Adipose tissue (tissue), 3 donors: Measurements from ENCODE around the gene NPFF. TPM values are rescaled to one million over a fixed set of nuclear protein-coding genes. Genes with fewer than 3 reads are reported as not detected.
"Not testable (repeated sequence)": the region's sequence is repeated elsewhere in the genome, so short reads cannot be mapped to it uniquely, and the experiment has no call there.

Experiments used
- H3K27ac ChIP-seq: one replicate; pipeline ENCODE4 v1.5.1; 2013; ENCODE audit warnings: low read depth, low read length
- WGBS, 3 donors: extraction: QIAGEN DNeasy Blood & Tissue Kit; methylation state at CpG; one replicate each; pipeline ENCODE4 v1.1.7; 2013; 5-methylcytosine and 5-hydroxymethylcytosine counted together
- polyA plus RNA-seq, 3 donors: library from polyadenylated mRNA; stranded (reverse); fragments of 200-250 nt; gene quantifications; one replicate each; pipeline ENCODE4 v1.2.3, GENCODE V29; 2013
- donor health status: healthy with polysubstance abuse.
- donor health status: Bipolar disorder and iron deficiency.
- donor health status: healthy.

NPFF gene
- polyA plus RNA-seq, 3 donors = 0.21 to 2.6 TPM; not detected in 1

GRCh38 chr12:53483225-53483978, 23.9 kb downstream of the NPFF start:
- H3K27ac ChIP-seq = no peak overlapping the region
- WGBS, 3 donors = 58 to 84% (median 74%) methylated on average over 9 of the region's 9 CpGs

GRCh38 chr12:53482626-53483168, 24.6 kb downstream of the NPFF start:
- WGBS, 3 donors = 79 to 86% (median 82%) methylated on average over 17 to 18 of the region's 18 CpGs
- H3K27ac ChIP-seq = no peak overlapping the region

GRCh38 chr12:53481939-53482586, 25.2 kb downstream of the NPFF start:
- H3K27ac ChIP-seq = no peak overlapping the region
- 74 to 86% (median 79%) methylated on average over 9 of the region's 9 CpGs for WGBS, 3 donors

- 58 to 73% (median 71%) methylated on average over 6 of the region's 6 CpGs for WGBS, 3 donors
- H3K27ac ChIP-seq = not testable (repeated sequence)
Observed at GRCh38 chr12:53481458-53481857, 25.8 kb downstream of the NPFF start.

- WGBS, 3 donors = 69 to 73% (median 73%) methylated on average over 12 of the region's 12 CpGs
- H3K27ac ChIP-seq = no peak overlapping the region
Observed at GRCh38 chr12:53480491-53481442, 26.5 kb downstream of the NPFF start.

GRCh38 chr12:53479331-53479730, 28.0 kb downstream of the NPFF start:
- H3K27ac ChIP-seq = no peak overlapping the region
- WGBS, 3 donors = 81 to 87% (median 84%) methylated on average over 5 of the region's 5 CpGs

- 42 to 53% (median 43%) methylated on average over 1 of the region's 1 CpG for WGBS, 3 donors
Observed at GRCh38 chr12:53478865-53479264, 28.4 kb downstream of the NPFF start.

GRCh38 chr12:53476769-53477209, 30.5 kb downstream of the NPFF start:
- 67 to 70% (median 70%) methylated on average over 2 of the region's 2 CpGs for WGBS, 3 donors
- H3K27ac ChIP-seq = no peak overlapping the region

More at GRCh38 chr12:53478865-53479264, 28.4 kb downstream of the NPFF start:
- H3K27ac ChIP-seq = no peak overlapping the region

GRCh38 chr12:53474819-53475218, 32.5 kb downstream of the NPFF start:
- 66 to 72% (median 71%) methylated on average over 13 of the region's 13 CpGs for WGBS, 3 donors
- H3K27ac ChIP-seq = no peak overlapping the region

GRCh38 chr12:53474077-53474476, 33.2 kb downstream of the NPFF start:
- 62 to 71% (median 64%) methylated on average over 2 of the region's 2 CpGs for WGBS, 3 donors
- H3K27ac ChIP-seq = no peak overlapping the region

GRCh38 chr12:53472056-53472582, 35.2 kb downstream of the NPFF start:
- H3K27ac ChIP-seq = no peak overlapping the region
- 77 to 89% (median 81%) methylated on average over 1 of the region's 1 CpG for WGBS, 3 donors

- 45 to 80% (median 63%) methylated on average over 1 of the region's 1 CpG for WGBS, 3 donors
- no peak overlapping the region for H3K27ac ChIP-seq
Observed at GRCh38 chr12:53468282-53468681, 39.0 kb downstream of the NPFF start.

- H3K27ac ChIP-seq = no peak overlapping the region
- 56 to 83% (median 80%) methylated on average over 2 of the region's 2 CpGs for WGBS, 3 donors
Observed at GRCh38 chr12:53467880-53468279, 39.4 kb downstream of the NPFF start.

GRCh38 chr12:53467082-53467481, 40.2 kb downstream of the NPFF start:
- no peak overlapping the region for H3K27ac ChIP-seq
- WGBS, 3 donors = 60 to 78% (median 67%) methylated on average over 5 of the region's 5 CpGs

- H3K27ac ChIP-seq = no peak overlapping the region
- 72 to 82% (median 73%) methylated on average over 4 of the region's 4 CpGs for WGBS, 3 donors
Observed at GRCh38 chr12:53466640-53467039, 40.6 kb downstream of the NPFF start.

GRCh38 chr12:53465679-53466078, 41.6 kb downstream of the NPFF start:
- H3K27ac ChIP-seq = no peak overlapping the region
- WGBS, 3 donors = 53 to 75% (median 66%) methylated on average over 2 of the region's 2 CpGs

- 92 to 94% (median 94%) methylated on average over 11 of the region's 11 CpGs for WGBS, 3 donors
- H3K27ac ChIP-seq = no peak overlapping the region
Observed at GRCh38 chr12:53464685-53465418, 42.4 kb downstream of the NPFF start.
